Measurements from ENCODE around the gene GALNT2. TPM values are rescaled to one million over a fixed set of nuclear protein-coding genes. Genes with fewer than 3 reads are reported as not detected.
A peak's percentile ranks its signal among the peaks of the same experiment; 100 is the strongest.

Gene GALNT2
- total and polyA plus RNA-seq, 9 of the 15 experiments (the other 6 are each of a cell fraction or from before 2014, with no cell fraction given) = 1.6 to 106 (median 51.9) TPM

- TF ChIP-seq VEZF1 (CRISPR knock-in tag; IDR thresholded peaks at IDR 0.05) (peak; percentile 50), SIRT6 (IDR thresholded peaks at IDR 0.05; ENCODE audit: low read depth, low read length) (no peak), CTCF (IDR thresholded peaks at IDR 0.05 in 2 of 3, conservative IDR thresholded peaks at IDR 0.05 in 1 of 3; ENCODE audit: insufficient read depth in 2 of 3, low read depth in 1 of 3, low read length in 3 of 3) (no peak), ZNF282 (CRISPR knock-in tag; IDR thresholded peaks at IDR 0.05) (no peak), SMAD4 (CRISPR knock-in tag; conservative IDR thresholded peaks at IDR 0.05) (peak; percentile 99), ZNF699 (CRISPR knock-in tag; IDR thresholded peaks at IDR 0.05; ENCODE audit: insufficient replicate concordance) (peak; percentile 69), HDAC8 (tag; IDR thresholded peaks at IDR 0.05) (peak; percentile 97), CHD1 (IDR thresholded peaks at IDR 0.05; ENCODE audit: low read length) (no peak), MAZ (CRISPR knock-in tag; conservative IDR thresholded peaks at IDR 0.05 in 1 of 2, IDR thresholded peaks at IDR 0.05 in 1 of 2) (peak in 1 of 2 experiments; percentile 79; a peak in 2 of 4 replicates), PYGO2 (tag; IDR thresholded peaks at IDR 0.05) (peak; percentile 88; the same call in 1 of the 2 replicates)
- TF ChIP-seq, protein P1, sequence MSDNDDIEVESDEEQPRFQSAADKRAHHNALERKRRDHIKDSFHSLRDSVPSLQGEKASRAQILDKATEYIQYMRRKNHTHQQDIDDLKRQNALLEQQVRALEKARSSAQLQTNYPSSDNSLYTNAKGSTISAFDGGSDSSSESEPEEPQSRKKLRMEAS (CRISPR knock-in tag; IDR thresholded peaks at IDR 0.05) = no peak
- TF ChIP-seq, protein P2, sequence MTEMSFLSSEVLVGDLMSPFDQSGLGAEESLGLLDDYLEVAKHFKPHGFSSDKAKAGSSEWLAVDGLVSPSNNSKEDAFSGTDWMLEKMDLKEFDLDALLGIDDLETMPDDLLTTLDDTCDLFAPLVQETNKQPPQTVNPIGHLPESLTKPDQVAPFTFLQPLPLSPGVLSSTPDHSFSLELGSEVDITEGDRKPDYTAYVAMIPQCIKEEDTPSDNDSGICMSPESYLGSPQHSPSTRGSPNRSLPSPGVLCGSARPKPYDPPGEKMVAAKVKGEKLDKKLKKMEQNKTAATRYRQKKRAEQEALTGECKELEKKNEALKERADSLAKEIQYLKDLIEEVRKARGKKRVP (CRISPR knock-in tag; IDR thresholded peaks at IDR 0.05) = peak; percentile 91
- TF ChIP-seq, protein P3, sequence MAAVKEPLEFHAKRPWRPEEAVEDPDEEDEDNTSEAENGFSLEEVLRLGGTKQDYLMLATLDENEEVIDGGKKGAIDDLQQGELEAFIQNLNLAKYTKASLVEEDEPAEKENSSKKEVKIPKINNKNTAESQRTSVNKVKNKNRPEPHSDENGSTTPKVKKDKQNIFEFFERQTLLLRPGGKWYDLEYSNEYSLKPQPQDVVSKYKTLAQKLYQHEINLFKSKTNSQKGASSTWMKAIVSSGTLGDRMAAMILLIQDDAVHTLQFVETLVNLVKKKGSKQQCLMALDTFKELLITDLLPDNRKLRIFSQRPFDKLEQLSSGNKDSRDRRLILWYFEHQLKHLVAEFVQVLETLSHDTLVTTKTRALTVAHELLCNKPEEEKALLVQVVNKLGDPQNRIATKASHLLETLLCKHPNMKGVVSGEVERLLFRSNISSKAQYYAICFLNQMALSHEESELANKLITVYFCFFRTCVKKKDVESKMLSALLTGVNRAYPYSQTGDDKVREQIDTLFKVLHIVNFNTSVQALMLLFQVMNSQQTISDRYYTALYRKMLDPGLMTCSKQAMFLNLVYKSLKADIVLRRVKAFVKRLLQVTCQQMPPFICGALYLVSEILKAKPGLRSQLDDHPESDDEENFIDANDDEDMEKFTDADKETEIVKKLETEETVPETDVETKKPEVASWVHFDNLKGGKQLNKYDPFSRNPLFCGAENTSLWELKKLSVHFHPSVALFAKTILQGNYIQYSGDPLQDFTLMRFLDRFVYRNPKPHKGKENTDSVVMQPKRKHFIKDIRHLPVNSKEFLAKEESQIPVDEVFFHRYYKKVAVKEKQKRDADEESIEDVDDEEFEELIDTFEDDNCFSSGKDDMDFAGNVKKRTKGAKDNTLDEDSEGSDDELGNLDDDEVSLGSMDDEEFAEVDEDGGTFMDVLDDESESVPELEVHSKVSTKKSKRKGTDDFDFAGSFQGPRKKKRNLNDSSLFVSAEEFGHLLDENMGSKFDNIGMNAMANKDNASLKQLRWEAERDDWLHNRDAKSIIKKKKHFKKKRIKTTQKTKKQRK (IDR thresholded peaks at IDR 0.05; ENCODE audit: borderline replicate concordance, low read depth, low read length) = no peak
- TF ChIP-seq, protein P4, sequence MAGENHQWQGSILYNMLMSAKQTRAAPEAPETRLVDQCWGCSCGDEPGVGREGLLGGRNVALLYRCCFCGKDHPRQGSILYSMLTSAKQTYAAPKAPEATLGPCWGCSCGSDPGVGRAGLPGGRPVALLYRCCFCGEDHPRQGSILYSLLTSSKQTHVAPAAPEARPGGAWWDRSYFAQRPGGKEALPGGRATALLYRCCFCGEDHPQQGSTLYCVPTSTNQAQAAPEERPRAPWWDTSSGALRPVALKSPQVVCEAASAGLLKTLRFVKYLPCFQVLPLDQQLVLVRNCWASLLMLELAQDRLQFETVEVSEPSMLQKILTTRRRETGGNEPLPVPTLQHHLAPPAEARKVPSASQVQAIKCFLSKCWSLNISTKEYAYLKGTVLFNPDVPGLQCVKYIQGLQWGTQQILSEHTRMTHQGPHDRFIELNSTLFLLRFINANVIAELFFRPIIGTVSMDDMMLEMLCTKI (IDR thresholded peaks at IDR 0.05; ENCODE audit: partially characterized antibody) = no peak
Observed at GRCh38 chr1:230138561-230139239, 71.7 kb downstream of the GALNT2 start (continued).

Measured in K562 (cell line).